ENCODE results near the gene VAMP1. TPM values are rescaled to one million over a fixed set of nuclear protein-coding genes. Genes with fewer than 3 reads are reported as not detected.

Gene VAMP1
- total and polyA plus RNA-seq, 2 of the 13 experiments (the other 11 are each of a cell fraction or from before 2014, with no cell fraction given), result 2.5 to 7.4 TPM

DNA sequence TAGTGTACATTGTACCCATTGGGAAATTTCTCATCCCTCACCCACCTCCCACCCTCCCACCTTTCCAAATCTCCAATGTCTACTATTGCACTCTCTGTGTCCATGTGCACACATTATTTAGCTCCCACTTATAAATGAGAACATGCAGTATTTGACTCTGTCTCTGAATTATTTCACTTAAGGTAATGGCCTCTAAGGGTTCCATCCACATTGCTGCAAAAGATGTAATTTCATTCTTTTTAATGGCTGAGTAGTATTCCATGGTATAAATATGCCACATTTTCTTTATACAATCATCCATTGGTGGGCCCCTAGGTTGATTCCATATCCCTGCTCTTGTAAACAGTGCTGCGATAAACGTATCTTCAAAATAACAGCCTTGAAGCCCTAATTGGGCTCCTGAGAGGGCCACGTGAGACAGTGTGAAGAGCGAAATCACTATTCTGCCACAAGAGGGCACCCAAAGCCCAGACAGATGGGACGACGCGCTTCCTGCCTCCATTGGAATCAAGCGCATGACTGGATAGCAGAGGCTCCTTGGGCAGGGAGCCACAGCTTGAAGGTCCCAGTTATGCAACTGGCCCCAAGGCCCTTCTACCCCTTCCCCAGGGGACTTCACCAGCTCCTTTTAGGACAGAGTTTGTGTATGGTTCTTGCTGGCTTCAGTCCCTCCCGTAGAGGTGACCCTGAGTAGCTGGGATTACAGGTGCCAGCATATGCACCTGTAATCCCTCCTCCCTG is 47.0 kb downstream of the VAMP1 start (continued):
- TF ChIP-seq, protein P1, sequence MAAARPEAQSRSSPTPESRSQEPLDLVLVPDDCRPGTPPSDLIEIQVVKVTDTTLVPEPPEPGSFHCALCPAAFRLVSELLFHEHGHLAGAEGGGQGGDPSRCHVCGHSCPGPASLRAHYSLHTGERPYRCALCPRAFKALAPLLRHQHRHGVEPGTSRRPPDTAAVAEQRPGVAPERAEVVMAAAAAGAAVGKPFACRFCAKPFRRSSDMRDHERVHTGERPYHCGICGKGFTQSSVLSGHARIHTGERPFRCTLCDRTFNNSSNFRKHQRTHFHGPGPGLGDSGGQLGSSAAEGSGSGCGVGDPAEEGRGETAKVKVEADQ (CRISPR knock-in tag; IDR thresholded peaks at IDR 0.05; ENCODE audit: borderline replicate concordance), result no peak
- no peak for TF ChIP-seq ARNT2 (CRISPR knock-in tag; IDR thresholded peaks at IDR 0.05; ENCODE audit: low read depth)
- TF ChIP-seq, protein P2, sequence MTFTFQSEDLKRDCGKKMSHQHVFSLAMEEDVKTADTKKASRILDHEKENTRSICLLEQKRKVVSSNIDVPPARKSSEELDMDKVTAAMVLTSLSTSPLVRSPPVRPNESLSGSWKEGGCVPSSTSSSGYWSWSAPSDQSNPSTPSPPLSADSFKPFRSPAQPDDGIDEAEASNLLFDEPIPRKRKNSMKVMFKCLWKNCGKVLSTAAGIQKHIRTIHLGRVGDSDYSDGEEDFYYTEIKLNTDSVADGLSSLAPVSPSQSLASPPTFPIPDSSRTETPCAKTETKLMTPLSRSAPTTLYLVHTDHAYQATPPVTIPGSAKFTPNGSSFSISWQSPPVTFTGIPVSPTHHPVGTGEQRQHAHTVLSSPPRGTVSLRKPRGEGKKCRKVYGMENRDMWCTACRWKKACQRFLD (CRISPR knock-in tag; IDR thresholded peaks at IDR 0.05; ENCODE audit: borderline replicate concordance), result no peak
- TF ChIP-seq, protein P3, sequence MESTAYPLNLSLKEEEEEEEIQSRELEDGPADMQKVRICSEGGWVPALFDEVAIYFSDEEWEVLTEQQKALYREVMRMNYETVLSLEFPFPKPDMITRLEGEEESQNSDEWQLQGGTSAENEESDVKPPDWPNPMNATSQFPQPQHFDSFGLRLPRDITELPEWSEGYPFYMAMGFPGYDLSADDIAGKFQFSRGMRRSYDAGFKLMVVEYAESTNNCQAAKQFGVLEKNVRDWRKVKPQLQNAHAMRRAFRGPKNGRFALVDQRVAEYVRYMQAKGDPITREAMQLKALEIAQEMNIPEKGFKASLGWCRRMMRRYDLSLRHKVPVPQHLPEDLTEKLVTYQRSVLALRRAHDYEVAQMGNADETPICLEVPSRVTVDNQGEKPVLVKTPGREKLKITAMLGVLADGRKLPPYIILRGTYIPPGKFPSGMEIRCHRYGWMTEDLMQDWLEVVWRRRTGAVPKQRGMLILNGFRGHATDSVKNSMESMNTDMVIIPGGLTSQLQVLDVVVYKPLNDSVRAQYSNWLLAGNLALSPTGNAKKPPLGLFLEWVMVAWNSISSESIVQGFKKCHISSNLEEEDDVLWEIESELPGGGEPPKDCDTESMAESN (CRISPR knock-in tag; conservative IDR thresholded peaks at IDR 0.05), result no peak
- TF ChIP-seq, protein P4, sequence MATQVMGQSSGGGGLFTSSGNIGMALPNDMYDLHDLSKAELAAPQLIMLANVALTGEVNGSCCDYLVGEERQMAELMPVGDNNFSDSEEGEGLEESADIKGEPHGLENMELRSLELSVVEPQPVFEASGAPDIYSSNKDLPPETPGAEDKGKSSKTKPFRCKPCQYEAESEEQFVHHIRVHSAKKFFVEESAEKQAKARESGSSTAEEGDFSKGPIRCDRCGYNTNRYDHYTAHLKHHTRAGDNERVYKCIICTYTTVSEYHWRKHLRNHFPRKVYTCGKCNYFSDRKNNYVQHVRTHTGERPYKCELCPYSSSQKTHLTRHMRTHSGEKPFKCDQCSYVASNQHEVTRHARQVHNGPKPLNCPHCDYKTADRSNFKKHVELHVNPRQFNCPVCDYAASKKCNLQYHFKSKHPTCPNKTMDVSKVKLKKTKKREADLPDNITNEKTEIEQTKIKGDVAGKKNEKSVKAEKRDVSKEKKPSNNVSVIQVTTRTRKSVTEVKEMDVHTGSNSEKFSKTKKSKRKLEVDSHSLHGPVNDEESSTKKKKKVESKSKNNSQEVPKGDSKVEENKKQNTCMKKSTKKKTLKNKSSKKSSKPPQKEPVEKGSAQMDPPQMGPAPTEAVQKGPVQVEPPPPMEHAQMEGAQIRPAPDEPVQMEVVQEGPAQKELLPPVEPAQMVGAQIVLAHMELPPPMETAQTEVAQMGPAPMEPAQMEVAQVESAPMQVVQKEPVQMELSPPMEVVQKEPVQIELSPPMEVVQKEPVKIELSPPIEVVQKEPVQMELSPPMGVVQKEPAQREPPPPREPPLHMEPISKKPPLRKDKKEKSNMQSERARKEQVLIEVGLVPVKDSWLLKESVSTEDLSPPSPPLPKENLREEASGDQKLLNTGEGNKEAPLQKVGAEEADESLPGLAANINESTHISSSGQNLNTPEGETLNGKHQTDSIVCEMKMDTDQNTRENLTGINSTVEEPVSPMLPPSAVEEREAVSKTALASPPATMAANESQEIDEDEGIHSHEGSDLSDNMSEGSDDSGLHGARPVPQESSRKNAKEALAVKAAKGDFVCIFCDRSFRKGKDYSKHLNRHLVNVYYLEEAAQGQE (IDR thresholded peaks at IDR 0.05; ENCODE audit: borderline replicate concordance in 1 of 2, low read depth in 1 of 2, low read length in 2 of 2), result no peak
- TF ChIP-seq PRPF4 (IDR thresholded peaks at IDR 0.05; ENCODE audit: low read depth, low read length, poor library complexity, severe bottlenecking), result no peak
- TF ChIP-seq MEF2D (CRISPR knock-in tag; IDR thresholded peaks at IDR 0.05), result no peak
- TF ChIP-seq, protein P5, sequence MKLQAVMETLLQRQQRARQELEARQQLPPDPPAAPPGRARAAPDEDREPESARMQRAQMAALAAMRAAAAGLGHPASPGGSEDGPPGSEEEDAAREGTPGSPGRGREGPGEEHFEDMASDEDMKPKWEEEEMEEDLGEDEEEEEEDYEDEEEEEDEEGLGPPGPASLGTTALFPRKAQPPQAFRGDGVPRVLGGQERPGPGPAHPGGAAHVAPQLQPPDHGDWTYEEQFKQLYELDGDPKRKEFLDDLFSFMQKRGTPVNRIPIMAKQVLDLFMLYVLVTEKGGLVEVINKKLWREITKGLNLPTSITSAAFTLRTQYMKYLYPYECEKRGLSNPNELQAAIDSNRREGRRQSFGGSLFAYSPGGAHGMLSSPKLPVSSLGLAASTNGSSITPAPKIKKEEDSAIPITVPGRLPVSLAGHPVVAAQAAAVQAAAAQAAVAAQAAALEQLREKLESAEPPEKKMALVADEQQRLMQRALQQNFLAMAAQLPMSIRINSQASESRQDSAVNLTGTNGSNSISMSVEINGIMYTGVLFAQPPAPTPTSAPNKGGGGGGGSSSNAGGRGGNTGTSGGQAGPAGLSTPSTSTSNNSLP (IDR thresholded peaks at IDR 0.05; ENCODE audit: low read depth, low read length), result no peak
- peak; percentile 49; the same call in 1 of the 2 replicates for TF ChIP-seq TBX2 (CRISPR knock-in tag; IDR thresholded peaks at IDR 0.05; ENCODE audit: borderline replicate concordance)
- TF ChIP-seq, protein P6, sequence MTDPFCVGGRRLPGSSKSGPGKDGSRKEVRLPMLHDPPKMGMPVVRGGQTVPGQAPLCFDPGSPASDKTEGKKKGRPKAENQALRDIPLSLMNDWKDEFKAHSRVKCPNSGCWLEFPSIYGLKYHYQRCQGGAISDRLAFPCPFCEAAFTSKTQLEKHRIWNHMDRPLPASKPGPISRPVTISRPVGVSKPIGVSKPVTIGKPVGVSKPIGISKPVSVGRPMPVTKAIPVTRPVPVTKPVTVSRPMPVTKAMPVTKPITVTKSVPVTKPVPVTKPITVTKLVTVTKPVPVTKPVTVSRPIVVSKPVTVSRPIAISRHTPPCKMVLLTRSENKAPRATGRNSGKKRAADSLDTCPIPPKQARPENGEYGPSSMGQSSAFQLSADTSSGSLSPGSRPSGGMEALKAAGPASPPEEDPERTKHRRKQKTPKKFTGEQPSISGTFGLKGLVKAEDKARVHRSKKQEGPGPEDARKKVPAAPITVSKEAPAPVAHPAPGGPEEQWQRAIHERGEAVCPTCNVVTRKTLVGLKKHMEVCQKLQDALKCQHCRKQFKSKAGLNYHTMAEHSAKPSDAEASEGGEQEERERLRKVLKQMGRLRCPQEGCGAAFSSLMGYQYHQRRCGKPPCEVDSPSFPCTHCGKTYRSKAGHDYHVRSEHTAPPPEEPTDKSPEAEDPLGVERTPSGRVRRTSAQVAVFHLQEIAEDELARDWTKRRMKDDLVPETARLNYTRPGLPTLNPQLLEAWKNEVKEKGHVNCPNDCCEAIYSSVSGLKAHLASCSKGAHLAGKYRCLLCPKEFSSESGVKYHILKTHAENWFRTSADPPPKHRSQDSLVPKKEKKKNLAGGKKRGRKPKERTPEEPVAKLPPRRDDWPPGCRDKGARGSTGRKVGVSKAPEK (CRISPR knock-in tag; IDR thresholded peaks at IDR 0.05; ENCODE audit: borderline replicate concordance), result peak; percentile 80; the same call in 1 of the 2 replicates
- no peak for TF ChIP-seq CCAR2 (optimal IDR thresholded peaks at IDR 0.05; ENCODE audit: low read depth, low read length)
- no peak for TF ChIP-seq ZNF224 (CRISPR knock-in tag; IDR thresholded peaks at IDR 0.05)
- no peak for TF ChIP-seq SMARCC2 (IDR thresholded peaks at IDR 0.05)
- TF ChIP-seq RELA (CRISPR knock-in tag; IDR thresholded peaks at IDR 0.05), result no peak
